H1 (cell line): Measurements from ENCODE around the gene PHLDA2. TPM values are rescaled to one million over a fixed set of nuclear protein-coding genes. Genes with fewer than 3 reads are reported as not detected.

Experiments
- BACH1 ChIP-seq: IDR thresholded peaks from 2 replicates; pipeline ENCODE4 v1.6.1; 2012; ENCODE audit warnings: low read length, improper control_type of control experiment
- BCL11A ChIP-seq, 2 experiments: IDR thresholded peaks; one replicate each; pipeline ENCODE4 v1.6.1; 2011; ENCODE audit warnings: low read depth in 2 of 2, low read length in 2 of 2, mild to moderate bottlenecking in 2 of 2
- BRCA1 ChIP-seq: IDR thresholded peaks from 2 replicates; pipeline ENCODE4 v1.6.1; 2012; ENCODE audit warnings: low read depth, low read length, improper control_type of control experiment
- CHD7 ChIP-seq: fragments of 300-600 bp; sonication (generic); IDR thresholded peaks from 2 replicates; pipeline ENCODE4 v1.7.1; 2012; ENCODE audit warnings: low read length, moderate library complexity, mild to moderate bottlenecking, inconsistent platforms; ENCODE audit not compliant: insufficient replicate concordance
- CTBP2 ChIP-seq: IDR thresholded peaks from 2 replicates; pipeline ENCODE4 v1.7.0; 2011; ENCODE audit warnings: borderline replicate concordance, mild to moderate bottlenecking, moderate library complexity, mixed read lengths, low read length; ENCODE audit not compliant: insufficient read depth, insufficient read length
- HDAC2 ChIP-seq, 2 experiments: fragments of 300-600 bp in 1 of 2; sonication (generic) in 1 of 2; IDR thresholded peaks; 2 replicates each; pipeline ENCODE4 v1.6.1; 2011 to 2012; ENCODE audit warnings: low read depth in 2 of 2, low read length in 2 of 2, mild to moderate bottlenecking in 2 of 2, moderate library complexity in 2 of 2, borderline replicate concordance in 1 of 2, inconsistent platforms in 1 of 2
- POLR2AphosphoS5 ChIP-seq: IDR thresholded peaks from 2 replicates; pipeline ENCODE4 v1.6.1; 2011; ENCODE audit warnings: low read depth, low read length
- SAP30 ChIP-seq: fragments of 300-600 bp; sonication (generic); IDR thresholded peaks from 2 replicates; pipeline ENCODE4 v1.7.1; 2012; ENCODE audit warnings: low read length, moderate library complexity, mild to moderate bottlenecking, inconsistent platforms; ENCODE audit not compliant: insufficient read depth, insufficient replicate concordance
- SIN3A ChIP-seq, 2 experiments: IDR thresholded peaks in 1 of 2; conservative IDR thresholded peaks in 1 of 2; 2 replicates each; pipeline ENCODE4 v1.6.1; 2011 to 2012; ENCODE audit warnings: low read length in 2 of 2, improper control_type of control experiment in 1 of 2, low read depth in 1 of 2, mild to moderate bottlenecking in 1 of 2
- SRF ChIP-seq: IDR thresholded peaks from 2 replicates; pipeline ENCODE4 v1.6.1; 2011; ENCODE audit warnings: mild to moderate bottlenecking, low read depth, low read length, moderate library complexity
- polyA plus RNA-seq, 7 experiments: library from polyadenylated mRNA; depleted of rRNA in 3 of 7; stranded (reverse) in 5 of 7; unstranded in 2 of 7; fragments of >200 nt in 5 of 7; fragments of 200-250 nt in 2 of 7; gene quantifications; 1 replicate in 5 of 7; 2 replicates in 1 of 7; 4 replicates in 1 of 7; pipeline versions ENCODE4 v1.2.1 to v1.2.3, GENCODE V29; 2011 to 2013; ENCODE audit warnings: missing spikeins in 2 of 7, mixed read lengths in 2 of 7
- total RNA-seq: library from RNA; stranded (reverse); fragmentation: NEBNext Ultra II Directional; extraction: Animal tissue kit (Norgen Biotek cat#: 25700); gene quantifications from 2 replicates; pipeline ENCODE4 v1.2.1, GENCODE V29; 2021

The PHLDA2 gene
- total and polyA plus RNA-seq, 2 of the 8 experiments (the other 6 are each of a cell fraction or from before 2014, with no cell fraction given): 5.2 to 7.6 TPM

GRCh38 chr11:2885017-2885677, 44.1 kb downstream of the PHLDA2 start (continued):
- TF ChIP-seq SAP30: no peak
- TF ChIP-seq BCL11A (IDR thresholded peaks at IDR 0.05; ENCODE audit: low read depth in 2 of 2, low read length in 2 of 2): no peak
- 0 out of 2 replicates have a peak, but pooled peaks have one; percentile 12 for TF ChIP-seq BACH1
- TF ChIP-seq POLR2AphosphoS5: no peak
- no peak for TF ChIP-seq CTBP2
- TF ChIP-seq HDAC2 (IDR thresholded peaks at IDR 0.05; ENCODE audit: borderline replicate concordance in 1 of 2, low read depth in 2 of 2, low read length in 2 of 2): peak in 1 of 2 experiments; percentile 93; a peak in 2 of 4 replicates
- no peak for TF ChIP-seq SIN3A (conservative IDR thresholded peaks at IDR 0.05 in 1 of 2, IDR thresholded peaks at IDR 0.05 in 1 of 2; ENCODE audit: low read depth in 1 of 2, low read length in 2 of 2)
- TF ChIP-seq CHD7: no peak
- TF ChIP-seq SRF: no peak
- TF ChIP-seq BRCA1: no peak
